Esophagus squamous epithelium (tissue), 4 donors: ENCODE measurements around the gene ECEL1.

Experiments used
- POLR2A ChIP-seq, 4 donors: fragments of 450-650 bp; IDR thresholded peaks; one replicate each; pipeline ENCODE4 v1.6.1; 2017; ENCODE audit warnings: antibody characterized with exemption in 4 of 4, mild to moderate bottlenecking in 4 of 4, moderate library complexity in 3 of 4
- TF ChIP-seq, protein P1 (sequence below), 6 experiments: fragments of 450-650 bp in 4 of 6; fragments of 200-600 bp in 2 of 6; sonication (generic) in 2 of 6; IDR thresholded peaks; one replicate each; pipeline ENCODE4 v1.5.1; 2016 to 2019; ENCODE audit warnings: antibody characterized with exemption in 6 of 6, mild to moderate bottlenecking in 4 of 6, moderate library complexity in 4 of 6

GRCh38 chr2:232526372-232526941 lies 38.8 kb upstream of the ECEL1 start:
- TF ChIP-seq, protein P1, sequence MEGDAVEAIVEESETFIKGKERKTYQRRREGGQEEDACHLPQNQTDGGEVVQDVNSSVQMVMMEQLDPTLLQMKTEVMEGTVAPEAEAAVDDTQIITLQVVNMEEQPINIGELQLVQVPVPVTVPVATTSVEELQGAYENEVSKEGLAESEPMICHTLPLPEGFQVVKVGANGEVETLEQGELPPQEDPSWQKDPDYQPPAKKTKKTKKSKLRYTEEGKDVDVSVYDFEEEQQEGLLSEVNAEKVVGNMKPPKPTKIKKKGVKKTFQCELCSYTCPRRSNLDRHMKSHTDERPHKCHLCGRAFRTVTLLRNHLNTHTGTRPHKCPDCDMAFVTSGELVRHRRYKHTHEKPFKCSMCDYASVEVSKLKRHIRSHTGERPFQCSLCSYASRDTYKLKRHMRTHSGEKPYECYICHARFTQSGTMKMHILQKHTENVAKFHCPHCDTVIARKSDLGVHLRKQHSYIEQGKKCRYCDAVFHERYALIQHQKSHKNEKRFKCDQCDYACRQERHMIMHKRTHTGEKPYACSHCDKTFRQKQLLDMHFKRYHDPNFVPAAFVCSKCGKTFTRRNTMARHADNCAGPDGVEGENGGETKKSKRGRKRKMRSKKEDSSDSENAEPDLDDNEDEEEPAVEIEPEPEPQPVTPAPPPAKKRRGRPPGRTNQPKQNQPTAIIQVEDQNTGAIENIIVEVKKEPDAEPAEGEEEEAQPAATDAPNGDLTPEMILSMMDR (IDR thresholded peaks at IDR 0.05) = no peak
- no peak for TF ChIP-seq POLR2A (IDR thresholded peaks at IDR 0.05)
